Thyroid gland (tissue), 4 donors: ENCODE results near the gene ARHGAP15.

Experiments used
- CTCF ChIP-seq, 6 experiments: fragments of 200-600 bp in 3 of 6; fragments of 450-650 bp in 3 of 6; sonication (generic) in 3 of 6; IDR thresholded peaks; one replicate each; pipeline ENCODE4 v1.5.1; 2016 to 2019; ENCODE audit warnings: antibody characterized with exemption in 6 of 6, mild to moderate bottlenecking in 2 of 6, inconsistent platforms in 1 of 6, moderate library complexity in 1 of 6
- POLR2A ChIP-seq, 2 donors: fragments of 450-650 bp; IDR thresholded peaks; one replicate each; pipeline ENCODE4 v1.6.1; 2017; ENCODE audit warnings: antibody characterized with exemption in 2 of 2, mild to moderate bottlenecking in 2 of 2, moderate library complexity in 1 of 2

GRCh38 chr2:143607231-143608062 lies 478.2 kb downstream of the ARHGAP15 start:
- no peak for TF ChIP-seq CTCF (IDR thresholded peaks at IDR 0.05)
- no peak for TF ChIP-seq POLR2A (IDR thresholded peaks at IDR 0.05)
